Left forelimb (tissue), 1 donor: ENCODE results near the gene TAOK3.
"Not testable (repeated sequence)": the region's sequence is repeated elsewhere in the genome, so short reads cannot be mapped to it uniquely, and the experiment has no call there.

Source experiments
- DNase-seq: peaks from one replicate; pipeline ENCODE4 v3.0.0-alpha.2; 2018; ENCODE audit warnings: low spot score

TAOK3 gene

DNA sequence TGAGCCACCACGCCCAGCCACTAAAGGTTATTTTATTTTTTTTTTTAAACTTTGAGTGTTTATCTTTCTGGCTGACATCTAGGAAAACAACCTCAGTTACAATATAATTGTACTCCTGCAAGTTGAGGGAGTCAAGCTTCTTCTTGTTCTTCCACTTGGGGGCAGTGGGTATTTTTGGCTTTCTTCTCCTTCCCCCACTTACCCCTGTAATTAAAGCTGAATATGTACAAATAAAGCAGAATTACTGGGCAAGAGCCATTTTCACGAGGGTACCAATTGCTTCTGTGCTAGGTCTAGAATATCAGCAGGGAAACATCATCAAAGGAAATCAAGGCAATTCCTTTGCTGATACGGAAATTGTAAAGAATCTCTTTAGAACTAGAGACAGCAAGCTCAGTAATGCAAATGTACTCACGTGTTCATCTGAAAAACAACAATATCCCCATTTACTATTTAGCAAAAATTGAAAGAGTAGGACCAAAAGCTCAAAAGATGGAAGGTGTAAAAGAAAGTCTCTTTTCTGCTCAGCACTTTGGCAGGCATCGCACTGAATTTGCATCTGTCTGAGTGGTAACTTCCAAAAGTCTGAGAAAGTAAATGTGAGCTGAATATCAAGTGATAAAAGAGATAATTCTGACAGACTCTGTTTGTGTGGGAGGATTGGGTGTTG, 72.8 kb downstream of the TAOK3 start:
- no peak for DNase-seq

- DNase-seq, result no peak
These were observed 75.4 kb downstream of the TAOK3 start for GRCh38 chr12:118297284-118297683.

- no peak for DNase-seq
These were observed 79.9 kb downstream of the TAOK3 start for GRCh38 chr12:118292836-118293235.

DNA sequence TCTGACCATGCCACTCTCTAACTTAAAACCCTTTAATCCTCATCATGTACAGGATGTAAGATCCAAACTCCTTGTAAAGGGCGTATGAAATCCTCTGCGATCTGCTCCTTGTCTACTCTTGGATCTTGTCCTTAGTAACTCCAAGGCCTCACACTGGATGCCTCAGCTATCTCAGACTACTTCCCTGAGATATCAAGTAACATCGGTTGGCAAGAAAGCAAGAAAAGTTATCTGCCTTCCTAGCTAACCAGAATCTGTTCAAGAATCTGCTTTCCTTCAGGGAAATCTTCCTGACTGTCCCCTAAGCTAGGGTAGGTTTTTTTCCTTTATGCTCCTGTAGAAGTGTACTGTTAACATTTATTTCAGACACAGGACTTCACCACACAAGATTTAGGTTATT, 82.6 kb downstream of the TAOK3 start:
- no peak for DNase-seq

DNA sequence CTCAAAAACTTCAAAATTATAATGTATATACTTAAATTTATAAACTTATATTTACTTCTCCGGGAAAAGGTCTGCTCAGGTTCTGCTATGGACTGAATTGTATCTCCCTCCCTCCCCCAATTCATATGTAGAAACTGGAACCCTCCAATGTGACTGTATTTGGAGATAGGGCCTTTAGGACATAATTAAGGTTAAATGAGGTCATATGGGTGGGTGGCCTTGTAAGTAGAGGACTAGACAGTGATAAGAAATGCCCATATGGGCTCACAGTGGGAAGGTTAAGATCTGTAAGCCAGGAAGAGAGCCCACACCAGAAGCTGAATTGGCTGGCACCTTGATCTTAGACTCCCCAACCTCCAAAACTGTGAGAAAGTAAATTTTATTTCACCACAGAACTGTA, 84.5 kb downstream of the TAOK3 start:
- no peak for DNase-seq

DNA sequence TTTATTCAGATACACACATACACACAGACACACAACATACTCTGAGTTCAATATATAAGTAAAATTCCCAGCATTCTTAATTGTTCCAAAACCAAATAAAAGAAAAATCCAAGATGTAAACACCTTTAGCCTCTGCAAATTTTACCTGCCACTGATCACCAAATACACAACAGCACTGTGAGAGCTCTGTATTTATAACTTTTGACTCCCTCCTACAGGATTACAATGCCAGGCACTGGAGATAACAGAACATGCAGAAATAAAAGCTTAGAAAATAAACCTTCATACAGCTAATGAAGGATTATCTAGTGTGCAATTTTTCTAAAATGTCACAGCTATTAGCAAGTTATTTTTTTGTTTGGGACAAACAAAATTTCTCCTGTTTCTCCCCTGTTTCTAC, 85.0 kb downstream of the TAOK3 start:
- no peak for DNase-seq

- no peak for DNase-seq
These were observed 89.9 kb downstream of the TAOK3 start for GRCh38 chr12:118282767-118283166.

- DNase-seq, result not testable (repeated sequence)
These were observed 94.4 kb downstream of the TAOK3 start for GRCh38 chr12:118278288-118278687.

- DNase-seq, result no peak
These were observed 98.6 kb downstream of the TAOK3 start for GRCh38 chr12:118274066-118274465.

DNA sequence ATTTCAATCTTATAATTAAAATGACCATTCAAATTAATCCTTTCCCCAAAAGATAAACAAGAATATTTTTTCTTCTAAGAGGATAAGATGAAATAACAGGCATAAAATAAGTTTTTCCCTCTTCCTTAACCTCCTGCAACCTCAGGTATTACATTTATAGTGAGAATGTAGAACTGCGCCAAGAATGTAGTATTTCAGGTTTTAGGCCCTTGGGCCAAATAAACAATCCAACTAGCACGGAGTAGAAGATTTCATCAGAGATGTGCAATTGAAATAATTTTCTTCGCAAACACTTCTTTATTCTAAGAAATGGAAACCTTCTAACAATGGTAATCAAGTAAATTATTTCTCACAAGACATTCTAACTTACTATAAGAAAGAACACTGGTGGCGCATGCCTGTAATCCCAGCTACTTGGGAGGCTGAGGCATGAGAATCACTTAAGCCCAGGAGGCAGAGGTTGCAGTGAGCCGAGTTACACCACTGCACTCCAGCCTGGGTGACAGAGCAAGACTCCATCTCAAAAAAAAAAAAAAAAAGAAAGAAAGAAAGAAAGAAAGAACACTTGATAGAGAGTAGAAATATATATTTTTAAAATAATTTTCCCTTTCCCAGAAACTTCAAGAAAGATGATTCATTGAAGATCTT, 100.8 kb downstream of the TAOK3 start:
- no peak for DNase-seq

DNA sequence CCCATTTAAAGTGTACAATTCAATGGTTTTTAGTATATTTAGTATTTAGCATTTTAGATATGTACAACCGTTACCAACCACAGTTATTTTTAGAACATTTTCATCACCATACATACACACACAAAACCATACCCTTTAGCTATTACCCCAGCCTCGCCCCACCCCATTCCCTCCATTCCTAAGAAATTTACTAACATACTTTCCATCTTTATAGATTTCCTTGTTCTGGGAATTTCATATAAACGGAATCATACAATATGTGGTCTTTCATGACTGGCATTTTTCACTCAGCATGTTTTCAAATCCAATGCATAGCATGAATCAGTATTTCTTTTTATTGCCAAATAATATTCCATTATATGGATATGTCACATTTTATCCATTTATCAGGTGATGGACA, 101.5 kb downstream of the TAOK3 start:
- no peak for DNase-seq

GRCh38 chr12:118269806-118270205, 102.9 kb downstream of the TAOK3 start:
- DNase-seq, result no peak

GRCh38 chr12:118259079-118259478, 113.6 kb downstream of the TAOK3 start:
- no peak for DNase-seq

DNA sequence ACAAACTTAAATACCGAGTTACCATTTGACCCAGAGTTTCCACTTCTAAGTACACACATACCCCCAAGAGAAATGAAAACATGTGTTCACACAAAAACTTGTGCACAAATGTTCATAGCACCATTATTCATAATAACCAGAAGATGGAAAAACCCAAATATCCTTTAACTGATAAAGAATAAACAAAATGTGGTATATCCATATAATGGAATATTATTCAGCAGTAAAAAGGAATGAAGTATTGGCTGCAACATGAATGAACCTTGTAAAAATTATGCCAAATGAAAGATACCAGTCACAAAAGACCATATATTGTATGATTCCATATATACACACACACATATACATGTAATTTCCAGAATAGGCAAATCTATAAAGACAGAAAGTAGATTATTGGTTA, 116.4 kb downstream of the TAOK3 start:
- no peak for DNase-seq

GRCh38 chr12:118249547-118249946, 123.2 kb downstream of the TAOK3 start:
- no peak for DNase-seq

GRCh38 chr12:118245886-118246285, 126.8 kb downstream of the TAOK3 start:
- not testable (repeated sequence) for DNase-seq

- DNase-seq, result no peak
These were observed 133.8 kb downstream of the TAOK3 start for GRCh38 chr12:118238888-118239287.

DNA sequence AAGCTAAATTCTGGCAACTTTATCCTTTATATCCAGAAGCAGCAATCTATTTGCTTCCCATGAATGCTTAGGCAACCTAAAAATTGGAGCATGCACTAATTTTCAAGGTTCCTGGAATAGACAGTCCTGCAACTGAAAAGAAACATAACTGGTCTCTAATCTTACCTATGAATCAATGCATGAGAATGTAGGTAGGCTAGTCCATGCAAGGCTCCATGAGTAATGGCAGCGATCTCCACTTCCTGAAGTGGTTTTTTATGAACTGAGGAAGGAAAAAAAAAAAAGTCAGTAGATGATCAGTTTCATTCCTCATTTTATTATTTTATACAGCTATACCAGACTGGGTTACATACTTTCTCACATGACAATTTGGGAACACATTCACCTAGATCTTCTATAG, 134.8 kb downstream of the TAOK3 start:
- DNase-seq, result no peak

- DNase-seq, result no peak
These were observed 135.5 kb downstream of the TAOK3 start for GRCh38 chr12:118237052-118237665.

GRCh38 chr12:118220702-118221101, 152.0 kb downstream of the TAOK3 start:
- DNase-seq, result no peak

DNA sequence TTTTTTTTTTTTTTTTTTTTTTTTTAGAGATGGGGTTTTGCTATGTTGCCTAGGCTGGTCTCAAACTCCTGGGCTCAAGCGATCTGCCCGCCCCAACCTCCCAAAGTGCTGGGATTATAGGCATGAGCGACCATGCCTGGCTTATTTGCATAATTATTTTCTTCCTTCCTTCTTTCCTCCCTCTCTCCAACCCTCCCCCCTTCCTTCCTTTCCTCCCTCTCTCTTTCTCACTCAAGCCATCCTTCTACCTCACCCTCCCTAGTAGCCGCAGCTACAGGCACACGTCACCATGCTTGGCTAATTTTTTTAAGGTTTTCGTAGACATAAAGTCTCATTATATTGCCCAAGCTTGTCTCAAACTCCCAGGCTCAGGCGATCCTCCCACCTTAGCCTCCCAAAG, 152.9 kb downstream of the TAOK3 start:
- no peak for DNase-seq

DNA sequence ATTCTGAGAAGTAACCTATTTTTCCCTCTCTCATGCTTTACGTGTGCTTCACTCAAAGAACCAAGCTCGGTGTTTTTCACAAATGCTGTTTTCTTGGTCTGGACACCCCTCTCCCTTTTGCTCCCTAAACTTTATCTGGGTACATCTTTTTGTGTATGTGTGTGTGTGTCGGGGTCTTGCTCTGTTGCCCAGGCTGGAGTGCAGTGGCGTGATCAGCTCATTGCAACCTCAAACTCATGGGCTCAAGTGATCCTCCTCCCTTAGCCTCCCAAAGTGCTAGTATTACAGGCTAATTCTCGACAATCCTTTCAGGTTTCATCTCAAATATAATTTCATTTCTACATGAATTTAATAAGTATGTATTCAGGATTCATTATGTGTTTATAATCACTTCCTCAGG, 153.6 kb downstream of the TAOK3 start:
- no peak for DNase-seq

GRCh38 chr12:118213452-118213851, 159.3 kb downstream of the TAOK3 start:
- DNase-seq, result no peak

DNA sequence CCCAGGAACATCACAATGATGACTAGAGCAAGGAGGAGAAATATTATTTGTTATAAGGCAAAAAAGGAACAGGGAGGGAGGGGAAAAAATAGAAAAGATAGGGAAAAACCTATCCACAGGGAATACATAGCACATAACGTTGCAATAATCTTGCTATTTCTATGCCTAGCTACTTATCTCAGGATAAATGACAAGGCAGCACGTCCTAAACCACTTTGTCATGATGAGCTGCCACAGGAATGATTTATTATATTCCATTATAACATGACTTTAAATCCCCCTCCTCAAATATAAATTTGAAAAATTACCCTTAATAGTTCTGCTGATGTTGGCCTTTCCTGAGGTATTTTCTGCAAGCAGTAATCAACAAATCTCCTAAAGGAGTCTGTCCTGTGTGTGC, 160.1 kb downstream of the TAOK3 start:
- no peak for DNase-seq
